GM18858 (cell line): ENCODE data around the gene CRACR2A.

Experiments
- ATAC-seq: cut with Tn5 transposase; IDR thresholded peaks from one replicate; pipeline ENCODE4 v1.9.1; 2021; ENCODE audit not compliant: unreplicated experiment

CRACR2A gene

DNA sequence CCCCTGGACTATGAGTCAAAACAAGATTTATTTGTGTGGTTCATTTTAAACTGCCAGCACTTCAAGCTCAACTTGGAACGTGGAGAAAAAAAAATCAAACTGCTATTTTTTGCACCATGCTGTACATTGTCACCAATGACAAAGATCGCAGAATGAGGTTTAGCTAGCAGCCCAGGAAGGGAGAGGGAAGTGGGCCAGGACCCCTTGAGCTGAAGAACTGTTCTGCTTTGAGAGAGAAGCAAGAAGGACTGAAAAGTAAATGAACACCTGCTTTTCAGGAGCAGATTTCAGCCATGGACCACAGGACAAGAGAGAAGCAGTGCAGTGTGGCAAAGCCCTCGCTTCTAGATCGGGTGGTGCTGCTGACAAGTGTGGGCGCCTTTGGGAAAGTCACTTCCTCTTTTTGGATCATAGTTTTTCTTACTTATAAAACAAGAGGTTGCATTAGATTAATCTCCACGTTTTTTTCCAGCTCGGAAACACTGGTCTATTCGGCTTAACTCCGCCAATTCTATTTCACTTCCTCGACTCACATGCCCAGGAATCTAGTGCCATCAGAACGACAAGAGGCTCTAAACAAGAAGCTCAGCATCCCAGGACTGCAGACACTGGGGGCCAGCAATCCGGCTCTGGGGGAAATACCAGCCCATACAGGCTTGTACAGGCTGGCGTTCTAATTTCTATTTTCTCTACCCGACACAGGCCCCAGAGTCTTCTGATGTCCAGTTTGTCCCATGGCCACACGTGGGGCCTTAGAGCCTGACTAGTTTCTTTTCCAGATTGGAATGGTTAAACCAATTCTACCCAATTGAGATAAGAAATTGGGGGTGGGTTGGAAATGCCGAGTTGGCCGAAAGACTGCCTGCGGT lies 129.9 kb downstream of the CRACR2A start:
- no peak for ATAC-seq

DNA sequence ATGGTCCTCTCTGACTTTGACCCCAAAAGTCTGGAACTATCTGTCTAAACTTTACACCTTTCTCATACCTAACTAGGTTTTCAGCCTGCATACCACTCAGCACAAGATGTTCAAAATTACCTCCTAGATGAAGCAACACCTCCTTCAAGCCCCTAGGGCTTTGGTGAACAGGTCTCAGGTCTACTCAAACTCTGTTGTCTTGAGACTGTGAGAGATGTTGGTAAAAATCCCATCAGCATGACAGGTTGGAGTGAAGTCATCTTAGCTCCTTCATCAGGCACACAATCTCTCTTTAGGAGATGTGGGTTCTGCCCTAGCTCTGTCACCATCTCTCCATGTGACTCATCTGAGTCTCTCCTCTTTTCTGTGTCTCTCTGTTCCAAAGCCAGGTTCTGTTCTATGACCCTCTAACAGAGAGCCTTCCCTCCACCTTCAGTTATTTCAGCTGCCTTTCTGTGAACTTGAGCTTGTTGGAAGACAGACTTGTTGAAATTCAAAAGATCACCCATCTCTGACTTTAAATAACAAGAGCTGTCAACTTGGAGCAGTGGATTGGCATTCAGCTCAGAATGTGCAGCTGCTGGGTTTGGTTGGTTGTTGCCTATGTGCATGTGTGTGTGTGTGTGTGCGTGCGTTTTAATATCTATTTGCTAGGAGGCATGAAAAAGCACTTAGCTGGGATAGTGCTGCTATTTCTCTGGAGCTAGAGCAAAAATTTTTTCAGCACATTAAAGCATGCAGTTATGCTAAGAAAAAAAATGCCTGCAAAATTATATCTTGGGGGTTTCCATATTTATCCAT lies 130.7 kb downstream of the CRACR2A start:
- ATAC-seq, result no peak

DNA sequence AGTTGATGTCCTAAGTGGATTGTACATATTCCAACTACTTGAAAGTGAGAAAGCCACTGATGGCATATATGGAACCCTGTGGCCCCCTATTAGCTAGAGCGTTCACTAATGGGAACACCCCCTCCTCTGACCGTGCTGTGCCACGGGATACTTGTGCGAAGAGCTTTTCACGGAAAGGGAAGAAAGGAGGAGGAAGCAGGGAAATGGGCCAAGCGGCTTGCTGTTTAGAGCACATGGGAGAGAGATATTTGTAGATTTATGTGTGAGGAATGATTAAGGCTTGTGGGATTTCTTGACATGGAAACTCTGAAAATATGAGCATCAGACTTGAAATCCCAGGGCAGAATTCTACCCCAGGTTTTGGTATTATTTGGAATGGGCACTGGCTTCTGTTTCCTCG lies 132.1 kb downstream of the CRACR2A start:
- no peak for ATAC-seq

DNA sequence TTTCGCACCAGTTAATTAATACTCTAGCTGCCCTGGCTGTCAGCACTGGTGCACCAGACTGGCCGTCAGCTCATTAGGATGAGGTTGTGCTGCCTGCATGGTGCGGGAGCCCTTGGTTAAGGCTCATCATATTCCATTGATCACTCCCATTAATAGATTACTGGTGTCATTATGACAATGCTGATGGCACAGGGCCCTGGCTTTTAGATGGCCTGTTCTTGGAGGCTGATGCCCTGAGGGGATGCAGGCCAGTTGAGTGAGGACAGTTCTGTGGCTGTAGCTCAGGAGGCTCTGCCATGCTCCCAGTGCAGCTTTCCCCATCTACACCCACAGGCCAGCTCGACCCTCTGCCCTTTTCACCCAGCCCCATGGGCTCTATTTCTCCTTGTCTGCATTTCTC lies 135.3 kb downstream of the CRACR2A start:
- no peak for ATAC-seq

DNA sequence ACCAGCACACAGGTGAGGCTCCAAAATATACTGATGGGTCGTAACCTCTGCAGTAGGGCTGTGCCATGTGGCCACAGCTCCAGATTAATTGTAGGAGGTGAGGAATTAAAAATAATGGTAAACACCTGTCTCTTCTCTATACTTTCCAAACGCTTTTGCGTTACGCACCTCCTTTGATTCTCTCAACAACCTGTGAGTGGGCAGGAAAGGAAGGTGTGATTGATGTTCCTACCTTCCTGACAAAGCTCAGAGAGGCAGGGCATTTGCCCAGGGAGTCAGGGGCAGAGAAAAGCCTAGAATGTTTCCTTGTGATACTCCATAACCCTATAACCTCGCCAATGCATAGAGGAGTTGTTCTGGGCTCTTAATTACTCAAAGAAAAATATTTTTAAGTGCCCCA lies 137.0 kb downstream of the CRACR2A start:
- no peak for ATAC-seq

DNA sequence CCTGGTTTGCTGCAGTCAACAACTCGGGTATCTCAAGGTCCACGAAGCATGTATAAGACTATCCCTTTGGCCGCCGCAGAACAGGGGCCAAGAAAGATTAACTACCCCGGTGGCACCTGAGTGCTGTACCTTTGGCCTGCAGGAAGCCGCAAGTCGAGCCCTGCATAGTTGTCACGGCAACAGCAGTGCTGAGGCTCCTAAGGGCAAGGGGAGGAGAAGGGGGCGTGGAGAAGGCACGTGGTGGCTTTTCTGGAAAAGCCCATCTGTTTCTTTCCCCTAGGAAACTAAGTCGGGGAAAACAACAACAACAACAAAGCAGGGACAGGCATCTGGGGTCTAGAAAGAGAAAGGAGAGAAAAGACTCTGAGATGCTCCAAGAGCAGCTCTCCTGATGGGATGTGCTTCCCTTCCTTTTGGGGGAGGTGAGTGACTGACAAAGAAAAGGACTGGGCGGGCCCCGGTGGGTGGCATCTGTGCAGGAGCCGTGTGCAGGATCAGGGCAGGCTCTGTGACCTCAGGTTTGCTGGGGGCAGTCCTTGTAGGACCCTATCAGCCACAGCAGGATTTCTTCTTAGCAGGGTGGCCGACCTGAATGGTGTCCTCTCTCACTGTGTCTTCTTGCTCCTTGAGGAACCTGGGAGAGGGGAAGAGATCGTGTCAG lies 138.0 kb downstream of the CRACR2A start:
- ATAC-seq, result no peak

DNA sequence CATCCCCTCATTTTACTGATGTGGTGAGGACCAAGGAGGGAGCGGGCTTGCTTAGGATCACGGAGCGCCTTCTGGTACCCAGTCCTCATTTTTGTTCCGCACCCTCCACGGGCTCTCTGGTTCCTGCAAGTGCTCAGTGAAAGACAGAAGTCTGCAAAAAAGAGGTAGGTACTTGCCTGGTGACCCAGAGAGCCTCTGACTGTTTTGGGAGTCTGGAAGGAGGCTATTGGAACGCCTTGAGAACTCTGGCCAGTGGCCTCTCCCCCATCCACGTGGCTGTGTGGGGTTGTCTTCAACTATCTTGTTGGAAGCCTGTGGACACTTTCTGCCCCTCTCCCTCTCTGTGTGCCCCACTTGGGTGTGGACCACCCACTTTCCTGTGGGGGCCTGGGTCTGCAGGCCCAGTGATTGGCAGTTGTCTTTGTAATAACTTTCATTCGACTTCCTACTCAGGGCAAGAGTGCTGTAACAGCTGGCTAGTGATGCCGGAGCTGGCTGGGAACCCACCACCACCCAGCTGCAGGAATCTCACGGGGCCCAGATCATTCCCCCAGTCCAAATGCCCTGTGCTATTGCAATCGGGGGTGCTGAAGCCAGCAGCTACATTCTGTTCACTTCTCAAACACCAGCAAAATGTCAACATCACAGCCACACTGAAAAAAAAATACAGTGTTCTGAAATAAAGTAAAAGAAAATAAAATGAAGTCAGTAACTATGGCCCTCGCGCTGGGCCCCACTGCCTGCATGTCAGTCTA lies 139.1 kb downstream of the CRACR2A start:
- no peak for ATAC-seq

DNA sequence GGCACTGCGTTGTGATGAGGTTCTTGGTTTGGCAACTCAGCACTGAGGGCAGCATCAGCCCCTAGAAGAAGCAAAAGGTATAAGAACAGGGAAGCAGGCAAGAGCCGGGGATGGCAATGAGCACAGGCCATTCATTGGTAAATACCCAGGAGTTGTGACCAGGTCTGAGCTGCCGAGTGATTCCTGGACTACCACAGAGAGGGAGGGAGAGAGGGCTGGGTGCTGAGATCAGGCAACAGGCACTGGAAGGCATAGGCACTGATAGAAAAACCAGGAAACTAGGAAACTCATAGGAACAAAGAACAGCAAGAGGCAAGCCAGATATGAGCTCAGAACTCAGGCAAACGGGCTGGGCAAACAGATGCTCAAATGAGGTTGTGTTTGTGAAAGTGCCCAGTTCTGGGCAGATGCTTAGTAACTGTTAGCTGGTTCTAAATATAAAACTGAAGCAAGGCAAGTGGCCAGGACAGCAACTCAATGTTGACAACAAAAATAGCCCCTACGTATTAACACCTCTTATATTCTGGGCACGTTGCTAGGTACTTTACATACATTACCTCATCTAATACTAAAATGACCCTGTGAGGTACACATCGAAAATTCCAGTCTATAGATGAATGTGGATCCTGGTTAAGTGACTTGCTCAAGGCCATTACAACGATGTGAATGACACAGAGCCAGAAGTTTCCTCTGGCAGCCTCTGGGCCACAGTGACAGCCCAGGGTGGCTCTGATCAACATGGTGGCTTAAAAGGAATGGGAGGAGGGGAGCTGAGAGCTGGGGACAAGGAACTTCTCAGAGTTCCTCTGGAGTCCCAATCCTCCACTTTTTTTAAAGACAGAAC lies 140.8 kb downstream of the CRACR2A start:
- no peak for ATAC-seq

DNA sequence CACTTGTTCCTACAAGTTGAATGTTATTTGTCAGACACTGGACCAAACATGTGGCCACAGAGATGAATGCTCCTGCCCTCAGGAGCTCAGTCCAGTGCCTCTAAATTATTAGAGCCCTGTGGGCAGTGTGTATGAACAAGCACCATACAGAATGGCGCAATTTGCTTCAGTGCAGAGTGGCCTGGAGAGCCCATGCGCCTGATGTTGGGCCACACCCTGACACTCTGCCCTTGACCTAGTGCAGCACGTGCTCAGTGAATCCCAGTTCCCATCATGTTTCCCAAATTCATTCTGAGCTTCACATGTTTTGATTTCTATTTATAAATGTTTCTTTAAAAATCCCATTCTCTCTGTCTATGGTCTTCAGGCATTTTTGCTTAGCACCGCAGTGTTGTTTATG lies 145.1 kb downstream of the CRACR2A start:
- ATAC-seq, result no peak

DNA sequence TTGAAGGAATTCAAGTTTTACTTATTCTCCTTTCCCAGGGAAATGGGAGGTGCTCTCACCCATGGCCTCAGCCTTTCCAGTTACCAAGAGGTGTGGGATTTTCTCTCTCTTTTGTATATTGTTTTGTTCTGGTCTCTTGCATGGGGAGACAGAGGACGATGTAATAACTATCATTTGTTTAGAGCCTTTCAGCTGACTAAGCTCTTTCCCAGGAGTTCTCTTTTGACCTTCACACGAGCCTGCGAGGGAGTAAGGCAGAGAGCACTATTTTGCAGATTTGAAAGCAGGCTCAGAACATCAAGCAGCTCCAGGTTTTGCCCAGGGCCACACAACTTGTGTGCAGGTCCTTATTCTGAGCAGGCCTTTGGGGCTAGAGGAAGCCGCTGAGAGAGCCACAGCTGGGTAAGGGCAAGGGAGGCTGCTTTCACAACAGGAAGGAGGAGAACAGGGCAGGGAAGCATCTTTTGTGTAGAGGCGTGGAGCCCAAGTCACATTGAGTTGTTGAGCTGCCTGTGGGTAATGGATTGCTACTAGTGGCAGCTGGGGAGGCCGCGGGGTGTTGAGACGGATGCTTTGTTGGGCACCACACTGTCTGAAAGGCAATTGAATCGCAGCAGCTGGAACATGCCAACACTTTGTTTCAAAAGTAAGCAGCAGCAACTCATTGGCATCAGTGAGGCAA lies 145.7 kb downstream of the CRACR2A start:
- no peak for ATAC-seq

DNA sequence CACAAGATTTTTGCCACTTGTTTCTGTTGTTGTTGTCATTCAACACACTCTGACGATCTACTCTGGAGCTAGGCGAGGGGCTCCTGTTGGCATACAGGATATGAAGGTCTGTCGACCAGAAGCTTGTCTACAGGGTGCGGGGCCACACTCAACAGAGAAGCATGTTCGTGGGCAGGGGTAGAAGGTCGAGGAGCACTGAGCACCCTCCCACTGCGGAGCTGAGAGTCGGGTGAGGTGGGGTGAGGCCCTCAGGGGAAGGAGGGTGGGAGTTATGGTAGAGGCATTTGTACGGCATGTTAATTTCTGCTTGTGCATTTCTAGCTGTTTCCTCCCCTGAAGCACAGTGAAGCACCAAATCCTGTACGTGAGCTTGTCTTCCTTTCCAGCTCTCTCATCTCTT lies 146.8 kb downstream of the CRACR2A start:
- ATAC-seq, result no peak

DNA sequence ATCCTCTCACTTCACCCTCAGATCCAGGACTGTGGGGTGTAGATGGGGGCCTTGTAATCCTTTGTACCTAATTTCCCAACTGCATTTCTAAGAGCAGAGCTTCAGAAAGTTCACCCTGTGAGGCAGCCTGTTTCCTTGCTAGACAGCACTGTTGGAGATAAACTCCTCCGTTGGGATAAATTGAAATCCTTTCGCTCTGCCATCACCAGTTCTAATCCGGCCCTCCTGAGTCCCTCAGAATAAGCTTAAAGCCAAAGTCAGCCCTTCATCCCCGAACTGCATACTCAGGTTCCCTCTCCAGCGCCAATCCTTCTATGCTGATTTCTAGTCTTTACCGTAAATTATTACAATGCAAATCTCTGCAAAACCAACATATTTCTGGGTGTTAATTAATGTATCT lies 147.2 kb downstream of the CRACR2A start:
- no peak for ATAC-seq

DNA sequence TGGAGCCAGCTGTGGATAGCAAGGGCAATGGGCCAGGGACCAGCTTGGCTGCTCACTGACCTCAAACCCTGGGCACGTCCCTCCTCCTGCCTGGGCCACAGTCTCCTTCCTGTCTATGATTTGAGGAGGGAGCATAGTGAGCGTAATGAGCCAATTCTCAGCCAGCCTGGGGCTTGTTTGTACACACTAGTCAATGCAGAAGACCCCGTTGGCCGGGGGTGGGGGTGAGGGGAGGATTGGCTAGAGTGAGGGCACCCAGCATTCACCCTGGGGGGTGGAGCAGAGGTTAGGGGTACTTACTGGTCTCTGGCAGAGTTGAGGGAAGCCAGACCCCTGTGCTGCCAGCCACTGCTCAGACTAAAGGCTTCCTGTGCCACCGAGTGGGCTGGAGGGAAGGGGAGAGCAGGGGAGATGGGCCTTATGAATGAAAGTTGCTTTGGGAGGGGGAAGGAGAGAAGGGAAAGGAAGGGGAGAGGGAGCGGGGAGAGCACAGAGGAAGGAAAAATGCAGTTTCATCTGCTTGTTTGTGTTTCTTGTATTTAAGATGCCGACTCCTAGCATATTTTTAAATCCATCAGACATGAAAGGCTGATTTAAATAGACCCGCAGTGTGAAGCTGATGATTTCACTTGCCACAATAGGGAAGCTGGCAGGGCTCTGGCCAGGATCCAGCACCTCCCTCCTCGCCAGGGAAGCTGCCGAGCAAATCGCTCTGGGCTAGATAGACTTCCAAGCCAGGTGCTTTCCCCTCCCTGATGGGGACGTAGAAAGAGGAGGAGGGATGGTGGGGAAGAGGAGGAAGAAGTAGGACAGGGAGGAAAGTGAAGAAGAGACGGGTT lies 147.9 kb downstream of the CRACR2A start:
- ATAC-seq, result no peak

DNA sequence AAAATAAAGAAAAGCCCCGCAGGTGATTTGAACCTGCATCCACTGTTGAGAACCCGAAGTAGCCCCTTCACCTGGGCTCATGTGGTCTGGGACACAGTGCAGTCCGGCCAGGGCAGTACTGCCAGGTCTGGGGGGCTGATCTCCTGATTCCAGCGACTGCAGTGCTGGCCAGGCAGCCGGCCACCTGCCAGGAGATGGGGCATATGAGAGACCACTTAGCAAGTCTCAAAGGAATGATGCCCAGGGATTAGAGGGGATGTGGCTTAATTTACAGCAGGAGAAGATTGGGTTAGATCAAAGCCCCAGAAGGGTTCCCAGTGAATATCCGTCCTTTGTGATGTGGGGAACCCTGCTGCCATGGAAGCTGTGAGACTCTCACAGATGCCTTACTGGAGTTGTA lies 148.6 kb downstream of the CRACR2A start:
- ATAC-seq, result no peak

DNA sequence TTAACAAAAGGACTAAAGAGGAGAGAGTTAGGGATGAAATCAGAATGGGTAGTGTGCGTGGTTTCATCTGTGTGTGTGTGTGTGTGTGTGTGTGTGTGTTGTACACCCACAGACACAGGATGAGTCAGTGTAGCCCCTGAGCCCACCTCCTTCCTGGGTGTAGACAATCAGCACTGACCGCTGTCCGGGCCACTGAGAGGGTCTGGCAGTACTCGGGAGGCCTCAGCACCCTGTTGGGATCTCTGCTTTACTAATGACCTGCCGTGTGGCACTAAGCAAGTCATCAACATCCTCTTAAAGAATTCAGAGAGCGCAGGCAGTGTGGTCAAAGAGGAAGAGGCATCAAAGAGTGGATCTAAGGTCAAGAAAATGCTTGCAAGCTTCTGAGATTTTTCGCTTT lies 149.3 kb downstream of the CRACR2A start:
- ATAC-seq, result no peak

DNA sequence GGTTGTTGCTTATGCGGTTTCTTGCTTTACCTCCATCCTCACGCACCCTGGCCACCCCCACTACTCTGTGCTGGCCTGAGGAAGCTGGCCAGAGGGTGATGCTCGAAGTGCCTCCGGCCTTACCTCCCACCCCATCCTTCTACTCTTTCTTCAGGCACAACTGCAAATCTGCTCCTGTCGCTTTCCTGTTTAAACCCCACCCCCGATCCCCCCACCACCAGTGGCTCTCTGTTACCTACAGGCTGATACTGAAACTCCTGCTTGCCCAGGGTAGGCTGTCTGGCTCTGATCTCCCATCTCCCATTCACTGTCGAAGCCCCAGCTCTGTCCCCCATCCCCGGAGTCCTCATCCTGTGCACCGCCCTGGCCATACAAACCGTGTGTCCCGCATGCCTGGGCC lies 150.4 kb downstream of the CRACR2A start:
- ATAC-seq, result no peak

DNA sequence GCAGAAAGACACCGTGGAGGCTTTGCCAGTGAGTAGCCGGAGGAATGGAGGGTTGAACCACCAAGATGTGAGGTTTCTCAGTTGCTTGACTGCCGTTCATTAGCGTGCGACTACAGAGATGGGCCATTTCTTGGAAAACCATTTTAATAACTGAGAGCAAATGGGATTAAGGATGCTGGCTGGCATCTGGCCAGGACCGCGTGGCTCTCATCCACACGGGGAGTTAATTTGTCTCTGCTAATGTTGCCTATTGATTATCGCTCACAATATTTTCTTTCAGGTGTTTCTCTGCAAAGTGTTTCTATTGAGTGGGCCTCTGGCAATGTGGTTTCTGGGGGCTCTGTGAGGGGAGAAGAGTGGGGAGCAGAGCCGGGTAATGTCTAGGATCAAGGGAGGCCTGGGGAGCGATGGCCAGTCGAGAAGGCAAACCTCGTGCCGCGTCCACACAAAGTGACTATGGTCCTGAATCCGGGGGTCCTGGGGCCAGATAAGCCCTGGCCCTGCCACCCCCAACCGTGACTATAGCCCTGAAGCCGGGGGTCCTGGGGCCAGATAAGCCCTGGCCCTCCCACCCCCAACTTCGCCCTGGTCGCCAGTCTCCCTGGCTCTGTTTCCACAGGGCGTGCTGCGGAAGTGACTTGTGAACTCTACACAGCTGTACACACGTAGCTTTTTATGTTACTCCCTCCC lies 151.3 kb downstream of the CRACR2A start:
- ATAC-seq, result no peak

DNA sequence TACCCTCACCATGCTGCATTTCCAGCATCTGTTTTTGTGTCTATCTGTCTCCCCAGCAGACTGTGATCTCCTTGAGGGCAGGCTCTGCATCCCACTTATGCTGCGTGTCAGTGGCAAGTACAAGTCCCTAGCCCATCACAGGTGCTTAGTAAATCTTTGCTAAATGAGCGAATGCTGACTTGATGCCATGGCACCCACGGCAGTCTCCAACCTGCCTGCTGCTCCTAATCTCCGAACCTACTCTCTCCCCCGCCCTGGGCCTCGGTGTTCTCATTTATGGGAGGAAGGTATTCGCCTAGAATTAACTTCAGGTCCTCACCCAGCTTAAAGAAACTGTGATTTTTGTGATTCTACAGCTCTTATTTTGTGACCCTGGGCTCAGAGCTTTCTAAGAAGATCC lies 152.0 kb downstream of the CRACR2A start:
- no peak for ATAC-seq
